LNCAP (cell line): ENCODE measurements around the gene RAB37.

Source experiments
- TF ChIP-seq, protein P1 (sequence below): fragments of 450-650 bp; IDR thresholded peaks from 2 replicates; pipeline ENCODE4 v1.5.1; 2017; ENCODE audit warnings: mild to moderate bottlenecking

RAB37 gene

DNA sequence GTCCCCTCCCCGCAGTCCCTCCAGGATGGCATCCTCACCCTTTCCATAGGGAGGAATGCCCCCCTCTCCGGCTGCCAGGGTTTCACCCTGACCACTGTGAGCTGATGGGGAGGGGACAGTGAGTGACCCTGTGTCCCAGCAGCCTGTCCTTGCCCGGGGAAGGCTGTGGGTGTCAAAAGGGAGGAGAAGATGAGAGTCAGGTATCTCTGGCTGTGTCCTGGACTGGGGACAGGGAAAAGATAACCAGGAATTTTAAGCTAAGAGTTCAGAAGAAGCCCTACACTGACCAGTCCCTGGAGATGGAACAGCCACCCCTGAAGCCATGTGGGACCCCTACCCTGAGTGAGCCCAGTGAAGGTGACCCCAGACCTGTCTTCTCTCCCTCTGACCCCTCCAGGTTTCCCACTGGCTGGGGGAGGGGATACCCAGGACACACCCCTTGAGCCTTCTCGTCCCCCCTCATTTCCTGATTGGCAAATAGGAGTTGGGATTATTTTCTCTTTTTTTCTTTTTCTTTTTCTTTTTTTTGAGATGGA lies 27.8 kb downstream of the RAB37 start:
- TF ChIP-seq, protein P1, sequence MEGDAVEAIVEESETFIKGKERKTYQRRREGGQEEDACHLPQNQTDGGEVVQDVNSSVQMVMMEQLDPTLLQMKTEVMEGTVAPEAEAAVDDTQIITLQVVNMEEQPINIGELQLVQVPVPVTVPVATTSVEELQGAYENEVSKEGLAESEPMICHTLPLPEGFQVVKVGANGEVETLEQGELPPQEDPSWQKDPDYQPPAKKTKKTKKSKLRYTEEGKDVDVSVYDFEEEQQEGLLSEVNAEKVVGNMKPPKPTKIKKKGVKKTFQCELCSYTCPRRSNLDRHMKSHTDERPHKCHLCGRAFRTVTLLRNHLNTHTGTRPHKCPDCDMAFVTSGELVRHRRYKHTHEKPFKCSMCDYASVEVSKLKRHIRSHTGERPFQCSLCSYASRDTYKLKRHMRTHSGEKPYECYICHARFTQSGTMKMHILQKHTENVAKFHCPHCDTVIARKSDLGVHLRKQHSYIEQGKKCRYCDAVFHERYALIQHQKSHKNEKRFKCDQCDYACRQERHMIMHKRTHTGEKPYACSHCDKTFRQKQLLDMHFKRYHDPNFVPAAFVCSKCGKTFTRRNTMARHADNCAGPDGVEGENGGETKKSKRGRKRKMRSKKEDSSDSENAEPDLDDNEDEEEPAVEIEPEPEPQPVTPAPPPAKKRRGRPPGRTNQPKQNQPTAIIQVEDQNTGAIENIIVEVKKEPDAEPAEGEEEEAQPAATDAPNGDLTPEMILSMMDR = no peak

DNA sequence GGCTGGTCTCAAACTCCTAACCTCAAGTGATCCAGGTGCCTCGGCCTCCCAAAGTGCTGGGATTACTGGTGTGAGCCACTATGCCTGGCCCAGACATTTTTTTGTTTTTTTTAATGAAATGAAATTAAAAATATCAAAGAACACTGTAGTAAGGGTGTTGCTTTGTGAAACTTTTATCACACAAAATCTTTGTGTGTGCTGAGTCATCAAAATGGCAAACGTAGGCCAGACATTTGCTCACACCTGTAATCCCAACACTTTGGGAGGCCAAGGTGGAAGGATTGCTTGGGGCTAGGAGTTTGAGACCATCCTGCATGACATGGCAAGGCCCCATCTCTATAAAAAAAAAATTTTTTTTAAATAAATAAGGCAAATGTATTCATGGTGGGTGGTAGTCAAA lies 29.4 kb downstream of the RAB37 start:
- TF ChIP-seq, protein P1 = no peak

- TF ChIP-seq, protein P1 = no peak
Observed at GRCh38 chr17:74767111-74767516, 30.1 kb downstream of the RAB37 start.

GRCh38 chr17:74768069-74768762 lies 31.2 kb downstream of the RAB37 start:
- TF ChIP-seq, protein P1 = no peak

- TF ChIP-seq, protein P1 = no peak
Observed at GRCh38 chr17:74768763-74769114, 31.7 kb downstream of the RAB37 start.

GRCh38 chr17:74769266-74769855 lies 32.3 kb downstream of the RAB37 start:
- TF ChIP-seq, protein P1 = no peak

GRCh38 chr17:74769856-74770497 lies 32.9 kb downstream of the RAB37 start:
- TF ChIP-seq, protein P1 = no peak
